CD8-positive, alpha-beta memory T cell (primary cell): ENCODE measurements around the gene DPYD. TPM values are rescaled to one million over a fixed set of nuclear protein-coding genes. Genes with fewer than 3 reads are reported as not detected.
A peak's percentile ranks its signal among the peaks of the same experiment; 100 is the strongest.

Source experiments
- CTCF ChIA-PET: fragments of 350-600 bp; sonication (Branson Sonifier 250); formaldehyde crosslinking; loops from one replicate; lab custom pipeline; 2021; ENCODE audit warnings: antibody characterized with exemption; lab: Charles Lee
- POLR2A ChIA-PET: fragments of 350-600 bp; sonication (Branson Sonifier 250); formaldehyde crosslinking; loops from one replicate; lab custom pipeline; 2021; ENCODE audit warnings: antibody characterized with exemption; lab: Charles Lee
- DNase-seq, 5 donors: peaks; one replicate each; pipeline versions ENCODE4 v3.0.0 to v3.0.0-alpha.2; 2020 to 2022; ENCODE audit warnings: mixed read lengths in 1 of 5
- H3K27ac ChIP-seq: one replicate; pipeline ENCODE4 v1.7.0; 2013; ENCODE audit warnings: low read depth, mild to moderate bottlenecking, low read length, moderate library complexity
- H3K27me3 ChIP-seq: 2 replicates; pipeline ENCODE4 v1.7.0; 2013; ENCODE audit warnings: low read length, mild to moderate bottlenecking; ENCODE audit not compliant: insufficient read depth, poor library complexity, severe bottlenecking
- H3K36me3 ChIP-seq: 2 replicates; pipeline ENCODE4 v1.7.0; 2013; ENCODE audit warnings: mild to moderate bottlenecking, low read length, moderate library complexity; ENCODE audit not compliant: insufficient read depth
- H3K4me1 ChIP-seq: 2 replicates; pipeline ENCODE4 v1.7.0; 2013; ENCODE audit warnings: mild to moderate bottlenecking, low read length, moderate library complexity; ENCODE audit not compliant: insufficient read depth
- H3K4me3 ChIP-seq: 2 replicates; pipeline ENCODE4 v1.7.0; 2013; ENCODE audit warnings: mild to moderate bottlenecking, low read length
- H3K9me3 ChIP-seq: 2 replicates; pipeline ENCODE4 v1.7.0; 2013; ENCODE audit warnings: mild to moderate bottlenecking, low read length
- H3K27ac Mint-ChIP-seq, 8 donors: one replicate each; pipeline ENCODE4 v1.8.0; 2020 to 2021; ENCODE audit warnings: mixed read lengths in 8 of 8, mild to moderate bottlenecking in 6 of 8, inconsistent platforms in 3 of 8, moderate library complexity in 3 of 8
- H3K27me3 Mint-ChIP-seq, 2 donors: one replicate each; pipeline ENCODE4 v1.8.0; 2020 to 2021; ENCODE audit warnings: mixed read lengths in 2 of 2, mild to moderate bottlenecking in 1 of 2, moderate library complexity in 1 of 2
- H3K36me3 Mint-ChIP-seq, 3 donors: one replicate each; pipeline ENCODE4 v1.8.0; 2020 to 2021; ENCODE audit warnings: mixed read lengths in 3 of 3, inconsistent platforms in 1 of 3, mild to moderate bottlenecking in 1 of 3
- H3K4me1 Mint-ChIP-seq, 3 donors: one replicate each; pipeline ENCODE4 v1.8.0; 2020 to 2021; ENCODE audit warnings: mixed read lengths in 3 of 3, inconsistent platforms in 1 of 3, mild to moderate bottlenecking in 1 of 3
- H3K4me3 Mint-ChIP-seq, 7 donors: one replicate each; pipeline ENCODE4 v1.8.0; 2020 to 2021; ENCODE audit warnings: mixed read lengths in 7 of 7, mild to moderate bottlenecking in 6 of 7, moderate library complexity in 4 of 7, inconsistent platforms in 2 of 7
- H3K9me3 Mint-ChIP-seq, 5 donors: one replicate each; pipeline ENCODE4 v1.8.0; 2020 to 2022; ENCODE audit warnings: mixed read lengths in 5 of 5, mild to moderate bottlenecking in 3 of 5, moderate library complexity in 2 of 5, inconsistent platforms in 1 of 5
- polyA plus RNA-seq: library from polyadenylated mRNA; unstranded; fragments of 300-500 nt; fragmentation: Illumina TruSeq; gene quantifications from one replicate; pipeline ENCODE4 v1.2.3, GENCODE V29; 2021
- total RNA-seq, 2 experiments: library from RNA; stranded (reverse); gene quantifications; one replicate each; pipeline ENCODE4 v1.2.3, GENCODE V29; 2021

Gene DPYD
- total and polyA plus RNA-seq, 3 experiments from 2014 or later, result 9.6 to 43.9 (median 10.3) TPM

DNA sequence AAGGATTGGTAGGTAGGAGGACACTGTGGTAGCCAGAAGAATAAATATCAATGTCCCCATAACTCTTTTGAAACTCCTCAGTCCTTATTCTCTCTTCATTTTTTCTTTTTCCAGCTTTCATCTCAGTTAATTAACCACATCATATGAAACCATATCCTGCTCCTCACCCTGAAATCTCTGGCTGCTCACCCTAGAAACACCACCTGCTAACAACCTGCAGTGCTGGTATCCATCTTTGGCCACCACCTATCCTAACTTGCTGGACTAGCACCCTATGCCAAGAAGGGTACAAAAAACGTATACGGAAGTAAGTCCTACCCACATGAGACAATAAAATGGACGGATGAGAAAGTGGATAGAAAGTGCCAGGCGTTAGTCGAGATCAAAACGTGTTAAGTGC is 13.7 kb upstream of the DPYD start:
- Histone ChIP-seq H3K4me3 (no peak overlapping the region), H3K27me3 (no peaks in the 10 kb centered on the region), H3K4me1 (no peaks in the 10 kb centered on the region), H3K27ac (no peak overlapping the region), H3K9me3 (no peaks in the 10 kb centered on the region), H3K36me3 (no peaks in the 10 kb centered on the region)
- no peaks in the 10 kb centered on the region for H3K9me3 Mint-ChIP-seq
- H3K4me3 Mint-ChIP-seq, result no peak overlapping the region
- no peaks in the 10 kb centered on the region for H3K36me3 Mint-ChIP-seq
- no peak overlapping the region for H3K27ac Mint-ChIP-seq
- peaks cover 4 to 8% of the 10 kb centered on the region in 2 donors for H3K27me3 Mint-ChIP-seq
- ChIA-PET POLR2A (no interaction called here), CTCF (interaction anchor here (0.7 kb wide), 1 partner anchor 15 kb away, joined by 3 read pairs; no protein-coding TSS in a partner anchor)
- no peak for DNase-seq
- H3K4me1 Mint-ChIP-seq, result peaks cover 2 to 6% (median 5%) of the 10 kb centered on the region in 3 donors

GRCh38 chr1:97929874-97930851 is 9.3 kb upstream of the DPYD start:
- ChIA-PET POLR2A (interaction anchor here (0.9 kb wide), 1 partner anchor 9 kb away, joined by 4 read pairs; no protein-coding TSS in a partner anchor), CTCF (no interaction called here)
- Histone ChIP-seq H3K27ac (no peak overlapping the region), H3K36me3 (no peaks in the 10 kb centered on the region), H3K9me3 (no peaks in the 10 kb centered on the region), H3K27me3 (no peaks in the 10 kb centered on the region), H3K4me1 (no peaks in the 10 kb centered on the region), H3K4me3 (no peak overlapping the region)
- no peaks in the 10 kb centered on the region for H3K9me3 Mint-ChIP-seq
- H3K4me1 Mint-ChIP-seq, result peaks cover 6 to 12% (median 11%) of the 10 kb centered on the region in 3 donors
- H3K27ac Mint-ChIP-seq, result no peak overlapping the region
- no peak for DNase-seq
- H3K27me3 Mint-ChIP-seq, result peaks cover 1 to 8% of the 10 kb centered on the region in 2 donors
- H3K36me3 Mint-ChIP-seq, result no peaks in the 10 kb centered on the region
- H3K4me3 Mint-ChIP-seq, result no peak overlapping the region

DNA sequence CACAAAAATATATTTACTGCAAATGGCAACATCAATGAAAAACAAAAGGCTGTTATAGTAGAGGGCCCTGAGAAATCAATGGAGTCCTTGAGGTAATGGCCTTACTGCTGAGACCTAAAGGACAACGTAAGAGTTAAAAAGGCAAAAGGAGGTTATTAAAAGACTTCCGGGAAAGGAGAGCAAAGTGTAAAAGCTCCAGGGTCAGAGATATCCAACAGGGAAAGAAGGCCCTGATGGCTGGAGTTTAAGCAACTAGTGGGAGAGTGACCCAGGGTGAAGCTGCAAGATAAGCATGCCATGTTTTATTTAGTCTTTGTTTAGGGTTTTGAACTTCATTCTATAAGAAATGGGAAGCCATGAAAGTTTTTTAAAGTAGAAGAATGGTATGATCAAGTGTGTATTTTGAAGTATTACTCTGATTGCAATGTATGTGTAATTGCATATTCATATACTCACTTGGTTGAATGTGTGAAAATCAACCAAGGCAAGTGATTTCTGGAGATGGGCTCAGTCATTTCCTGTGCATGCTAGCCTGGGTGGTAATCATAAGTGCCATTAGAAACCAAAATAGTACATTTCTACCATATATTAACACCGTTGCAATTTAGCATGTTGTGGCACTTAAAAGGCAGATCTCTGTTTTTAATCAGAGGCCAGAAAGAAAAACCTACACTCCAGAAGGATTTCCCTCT is 5.3 kb upstream of the DPYD start:
- H3K36me3 Mint-ChIP-seq, result peaks cover 0 to 2% (median 0%) of the 10 kb centered on the region in 3 donors
- no peaks in the 10 kb centered on the region for H3K27me3 Mint-ChIP-seq
- Histone ChIP-seq H3K9me3 (no peaks in the 10 kb centered on the region), H3K27me3 (no peaks in the 10 kb centered on the region), H3K4me1 (peaks cover 8% of the 10 kb centered on the region), H3K36me3 (no peaks in the 10 kb centered on the region), H3K27ac (no peak overlapping the region), H3K4me3 (no peak overlapping the region)
- H3K27ac Mint-ChIP-seq, result no peak overlapping the region
- POLR2A ChIA-PET, result no interaction called here
- H3K4me3 Mint-ChIP-seq, result no peak overlapping the region
- H3K9me3 Mint-ChIP-seq, result no peaks in the 10 kb centered on the region
- CTCF ChIA-PET, result no interaction called here
- no peak for DNase-seq
- H3K4me1 Mint-ChIP-seq, result peaks cover 17 to 22% (median 22%) of the 10 kb centered on the region in 3 donors

- H3K4me3 ChIP-seq, result no peak overlapping the region
- no peaks in the 10 kb centered on the region for H3K36me3 ChIP-seq
- no peak overlapping the region for H3K27ac ChIP-seq
- no peaks in the 10 kb centered on the region for H3K27me3 Mint-ChIP-seq
- H3K27ac Mint-ChIP-seq, result peak overlapping the region in 1 of 8 donors; percentile 5
- H3K9me3 Mint-ChIP-seq, result no peaks in the 10 kb centered on the region
- H3K4me3 Mint-ChIP-seq, result peak overlapping the region in 1 of 7 donors; percentile 55
- POLR2A ChIA-PET, result no interaction called here
- no peak for DNase-seq
- CTCF ChIA-PET, result no interaction called here
- H3K4me1 ChIP-seq, result peaks cover 8% of the 10 kb centered on the region
- H3K9me3 ChIP-seq, result no peaks in the 10 kb centered on the region
- H3K27me3 ChIP-seq, result no peaks in the 10 kb centered on the region
- peaks cover 0 to 10% (median 0%) of the 10 kb centered on the region in 3 donors for H3K36me3 Mint-ChIP-seq
- H3K4me1 Mint-ChIP-seq, result peaks cover 18 to 23% (median 23%) of the 10 kb centered on the region in 3 donors
These were observed 4.3 kb upstream of the DPYD start for GRCh38 chr1:97925151-97925550.

DNA sequence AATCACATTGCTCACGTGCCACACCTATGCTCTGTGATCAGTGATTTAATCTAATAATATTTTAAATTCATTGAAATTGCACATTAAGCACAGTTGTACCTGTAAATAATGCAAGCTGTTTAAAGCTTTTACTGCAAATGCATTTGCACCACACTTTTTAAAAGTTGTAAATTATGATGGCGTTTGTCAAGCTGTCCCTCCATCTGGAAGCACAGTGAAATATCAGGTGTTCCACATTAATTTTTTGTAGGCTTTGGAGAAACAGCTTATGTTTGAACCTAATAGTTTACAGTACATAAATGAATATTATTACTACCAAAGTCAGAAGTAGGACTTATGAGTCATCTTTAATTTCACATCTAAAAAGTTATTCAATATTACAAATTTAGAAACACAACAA is 3.0 kb upstream of the DPYD start:
- H3K4me1 ChIP-seq, result peaks cover 14% of the 10 kb centered on the region
- DNase-seq, result no peak
- no peaks in the 10 kb centered on the region for H3K27me3 ChIP-seq
- ChIA-PET CTCF (no interaction called here), POLR2A (no interaction called here)
- no peak overlapping the region for H3K4me3 ChIP-seq
- no peaks in the 10 kb centered on the region for H3K36me3 ChIP-seq
- H3K27ac Mint-ChIP-seq, result no peak overlapping the region
- H3K27ac ChIP-seq, result no peak overlapping the region
- peaks cover 0 to 17% (median 0%) of the 10 kb centered on the region in 3 donors for H3K36me3 Mint-ChIP-seq
- peaks cover 26 to 33% (median 32%) of the 10 kb centered on the region in 3 donors for H3K4me1 Mint-ChIP-seq
- H3K9me3 ChIP-seq, result no peaks in the 10 kb centered on the region
- H3K4me3 Mint-ChIP-seq, result no peak overlapping the region
- H3K9me3 Mint-ChIP-seq, result no peaks in the 10 kb centered on the region
- H3K27me3 Mint-ChIP-seq, result no peaks in the 10 kb centered on the region

GRCh38 chr1:97920276-97920831 is 480 bp downstream of the DPYD start:
- no peaks in the 10 kb centered on the region for H3K27me3 ChIP-seq
- CTCF ChIA-PET, result no interaction called here
- no peaks in the 10 kb centered on the region for H3K36me3 ChIP-seq
- H3K9me3 ChIP-seq, result no peaks in the 10 kb centered on the region
- no peak for DNase-seq
- peaks cover 46 to 60% (median 58%) of the 10 kb centered on the region in 3 donors for H3K4me1 Mint-ChIP-seq
- H3K27ac ChIP-seq, result peak overlapping the region; percentile 80
- peak overlapping the region; percentile 95 to 100 (median 98) for H3K4me3 Mint-ChIP-seq
- peaks cover 29% of the 10 kb centered on the region for H3K4me1 ChIP-seq
- POLR2A ChIA-PET, result interaction anchor here (0.6 to 1.0 kb wide), 3 partner anchors 19 to 97 kb away, joined by 3 to 12 read pairs (median 4); no protein-coding TSS in a partner anchor
- H3K4me3 ChIP-seq, result peak overlapping the region; percentile 96
- H3K36me3 Mint-ChIP-seq, result peaks cover 0 to 17% (median 2%) of the 10 kb centered on the region in 3 donors
- H3K27ac Mint-ChIP-seq, result peak overlapping the region; percentile 67 to 97 (median 94)
- H3K9me3 Mint-ChIP-seq, result no peaks in the 10 kb centered on the region
- no peaks in the 10 kb centered on the region for H3K27me3 Mint-ChIP-seq

GRCh38 chr1:97919585-97920261 is 1.1 kb downstream of the DPYD start:
- H3K27ac Mint-ChIP-seq, result peak overlapping the region; percentile 67 to 97 (median 94)
- POLR2A ChIA-PET, result no interaction called here
- H3K36me3 Mint-ChIP-seq, result peaks cover 0 to 17% (median 2%) of the 10 kb centered on the region in 3 donors
- DNase-seq, result peak in 1 of 5 donors; percentile 11
- H3K27ac ChIP-seq, result peak overlapping the region; percentile 80
- CTCF ChIA-PET, result interaction anchor here (0.8 kb wide), 1 partner anchor 15 kb away, joined by 3 read pairs; no protein-coding TSS in a partner anchor
- peaks cover 29% of the 10 kb centered on the region for H3K4me1 ChIP-seq
- peak overlapping the region; percentile 96 for H3K4me3 ChIP-seq
- no peaks in the 10 kb centered on the region for H3K27me3 ChIP-seq
- peak overlapping the region; percentile 95 to 100 (median 98) for H3K4me3 Mint-ChIP-seq
- H3K36me3 ChIP-seq, result no peaks in the 10 kb centered on the region
- H3K27me3 Mint-ChIP-seq, result no peaks in the 10 kb centered on the region
- no peaks in the 10 kb centered on the region for H3K9me3 ChIP-seq
- H3K9me3 Mint-ChIP-seq, result no peaks in the 10 kb centered on the region
- peaks cover 48 to 67% (median 65%) of the 10 kb centered on the region in 3 donors for H3K4me1 Mint-ChIP-seq
